Measurements from ENCODE around the gene PRPH2. TPM values are rescaled to one million over a fixed set of nuclear protein-coding genes. Genes with fewer than 3 reads are reported as not detected.

Gene PRPH2
- total and polyA plus RNA-seq, 2 of the 13 experiments (the other 11 are each of a cell fraction or from before 2014, with no cell fraction given): 0.03 to 0.04 TPM

GRCh38 chr6:42661540-42662153, 60.8 kb downstream of the PRPH2 start (continued):
- TF ChIP-seq ZNF746 (CRISPR knock-in tag; IDR thresholded peaks at IDR 0.05): no peak
- TF ChIP-seq TERF1 (CRISPR knock-in tag; IDR thresholded peaks at IDR 0.05): no peak
- 0 out of 4 replicates have a peak, but pooled peaks of 1 of the 2 experiments have one; percentile 25 for TF ChIP-seq HMGXB4 (CRISPR knock-in tag; IDR thresholded peaks at IDR 0.05; ENCODE audit: borderline replicate concordance in 1 of 2, low read depth in 1 of 2)
- no peak for TF ChIP-seq ZFP1 (CRISPR knock-in tag; IDR thresholded peaks at IDR 0.05)
- TF ChIP-seq TOE1 (CRISPR knock-in tag; IDR thresholded peaks at IDR 0.05): 0 out of 2 replicates have a peak, but pooled peaks have one; percentile 36
- TF ChIP-seq WIZ (CRISPR knock-in tag; IDR thresholded peaks at IDR 0.05): no peak
- TF ChIP-seq ZSCAN22 (CRISPR knock-in tag; IDR thresholded peaks at IDR 0.05): no peak
- no peak for TF ChIP-seq ZKSCAN1 (IDR thresholded peaks at IDR 0.05; ENCODE audit: low read length)
- no peak for TF ChIP-seq CBX5 (CRISPR knock-in tag; IDR thresholded peaks at IDR 0.05; ENCODE audit: borderline replicate concordance)
- no peak for TF ChIP-seq ZNF354B (CRISPR knock-in tag; IDR thresholded peaks at IDR 0.05)
- TF ChIP-seq ZNF879 (CRISPR knock-in tag; IDR thresholded peaks at IDR 0.05): no peak
- TF ChIP-seq ZNF674 (CRISPR knock-in tag; IDR thresholded peaks at IDR 0.05; ENCODE audit: low read depth): no peak
- TF ChIP-seq ZNF790 (CRISPR knock-in tag; IDR thresholded peaks at IDR 0.05; ENCODE audit: borderline replicate concordance): no peak
- no peak for TF ChIP-seq SKI (IDR thresholded peaks at IDR 0.05; ENCODE audit: partially characterized antibody)
- TF ChIP-seq ZNF720 (CRISPR knock-in tag; IDR thresholded peaks at IDR 0.05): no peak
- TF ChIP-seq CTCF (CRISPR knock-in tag; IDR thresholded peaks at IDR 0.05): peak; percentile 88
- peak; percentile 92 for TF ChIP-seq ARID3A (IDR thresholded peaks at IDR 0.05; ENCODE audit: low read depth, low read length)
- 0 out of 2 replicates have a peak, but pooled peaks have one; percentile 20 for TF ChIP-seq ZBTB43 (CRISPR knock-in tag; conservative IDR thresholded peaks at IDR 0.05)
- no peak for TF ChIP-seq ZBTB38 (CRISPR knock-in tag; IDR thresholded peaks at IDR 0.05)
- no peak for TF ChIP-seq MTA1 (CRISPR knock-in tag; IDR thresholded peaks at IDR 0.05; ENCODE audit: borderline replicate concordance)
- TF ChIP-seq HINFP (CRISPR knock-in tag; IDR thresholded peaks at IDR 0.05; ENCODE audit: low read depth): no peak
